HL-60 (cell line): ENCODE data around the gene PROM2.

ENCODE experiments used
- DNase-seq, 2 experiments: peaks; one replicate each; pipeline ENCODE4 v3.0.0-alpha.2; 2010 to 2020; ENCODE audit warnings: low read depth in 1 of 2, low spot score in 1 of 2
- H3K27ac ChIP-seq: fragments of 250-450 bp; sonication (Bioruptor Pico); replicated peaks from 2 replicates; pipeline ENCODE4 v1.5.1; 2020; ENCODE audit warnings: mild to moderate bottlenecking, moderate library complexity
- H3K27me3 ChIP-seq: fragments of 250-450 bp; sonication (Bioruptor Pico); 2 replicates; pipeline ENCODE4 v1.5.1; 2021; ENCODE audit warnings: mild to moderate bottlenecking, moderate library complexity; ENCODE audit not compliant: insufficient read depth, poor library complexity, severe bottlenecking
- H3K4me3 ChIP-seq: replicated peaks from 2 replicates; pipeline ENCODE4 v1.5.1; 2011; ENCODE audit warnings: mild to moderate bottlenecking, control low read depth, low read length; ENCODE audit not compliant: insufficient read depth
- CTCF ChIP-seq: IDR thresholded peaks from one replicate; pipeline ENCODE4 v1.5.1; 2011; ENCODE audit warnings: low read length, control low read depth, inconsistent platforms; ENCODE audit not compliant: insufficient read depth
- GABPA ChIP-seq: IDR thresholded peaks from 2 replicates; pipeline ENCODE4 v1.6.1; 2012; ENCODE audit warnings: low read depth
- POLR2AphosphoS5 ChIP-seq: IDR thresholded peaks from 2 replicates; pipeline ENCODE4 v1.6.1; 2012; ENCODE audit warnings: low read depth
- SPI1 ChIP-seq: IDR thresholded peaks from 2 replicates; pipeline ENCODE4 v1.6.1; 2012; ENCODE audit warnings: low read depth, mild to moderate bottlenecking, borderline replicate concordance
- TF ChIP-seq, protein P1 (sequence below): IDR thresholded peaks from 2 replicates; pipeline ENCODE4 v1.6.1; 2012; ENCODE audit warnings: low read depth; ENCODE audit not compliant: insufficient replicate concordance

Gene PROM2

DNA sequence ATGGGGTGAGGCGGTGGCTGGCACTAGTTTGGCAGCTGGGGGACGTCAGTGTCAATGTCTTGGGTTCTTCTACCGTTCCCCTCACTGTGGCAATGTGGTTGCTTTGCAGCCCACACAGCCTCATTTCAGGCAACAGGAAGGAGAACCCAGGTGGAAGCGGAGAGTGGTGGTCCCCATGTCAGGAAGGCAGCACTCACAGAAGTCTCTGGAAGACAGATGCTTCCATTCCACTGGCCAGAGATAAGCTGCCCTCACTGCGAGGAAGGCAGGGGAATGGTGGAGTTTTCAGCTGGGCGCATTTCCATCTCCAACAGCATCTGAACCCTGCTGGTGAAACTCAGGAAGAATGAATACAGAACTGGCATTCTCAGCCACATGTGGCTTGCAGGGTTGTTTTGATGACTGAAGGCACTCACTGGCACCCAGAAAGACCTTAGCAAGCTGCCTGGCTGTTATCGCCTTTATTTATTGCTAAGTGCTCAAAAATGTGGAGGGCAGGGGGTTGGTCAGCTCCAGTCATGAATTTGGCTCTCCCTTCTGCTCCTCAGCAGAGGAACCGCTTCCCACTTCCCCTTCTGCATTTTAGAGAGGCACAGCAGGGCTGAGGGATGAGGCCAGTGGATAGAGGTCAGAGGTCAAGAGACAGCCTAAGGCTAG is 42.3 kb downstream of the PROM2 start:
- Histone ChIP-seq H3K27me3 (no peaks in the 10 kb centered on the region), H3K27ac (no peak overlapping the region), H3K4me3 (no peak overlapping the region)
- TF ChIP-seq SPI1: peak; percentile 75
- TF ChIP-seq POLR2AphosphoS5: no peak
- DNase-seq: peak; percentile 3 to 20

DNA sequence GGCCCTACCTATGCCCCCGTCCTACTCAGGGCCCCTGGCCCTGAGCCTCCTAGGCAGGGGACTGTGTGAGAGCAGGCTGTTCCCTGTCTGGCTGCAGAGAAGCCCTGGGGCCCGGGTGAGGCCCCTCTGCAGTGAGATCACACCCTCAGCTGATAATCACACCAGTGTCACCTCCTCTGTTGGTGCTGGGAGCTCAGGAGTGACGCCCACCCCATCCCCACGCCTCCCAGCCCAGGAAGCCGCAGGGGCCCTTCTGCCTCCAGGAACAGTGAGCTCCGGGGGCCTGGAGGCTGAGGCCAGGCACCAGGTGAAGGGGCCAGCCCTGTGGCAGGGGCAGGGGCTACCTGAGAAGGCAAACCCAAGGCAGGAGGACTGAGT is 42.9 kb downstream of the PROM2 start:
- no peak for DNase-seq
- Histone ChIP-seq H3K4me3 (no peak overlapping the region), H3K27me3 (no peaks in the 10 kb centered on the region), H3K27ac (no peak overlapping the region)
- TF ChIP-seq POLR2AphosphoS5: no peak
- no peak for TF ChIP-seq GABPA
- no peak for TF ChIP-seq SPI1
- TF ChIP-seq, protein P1, sequence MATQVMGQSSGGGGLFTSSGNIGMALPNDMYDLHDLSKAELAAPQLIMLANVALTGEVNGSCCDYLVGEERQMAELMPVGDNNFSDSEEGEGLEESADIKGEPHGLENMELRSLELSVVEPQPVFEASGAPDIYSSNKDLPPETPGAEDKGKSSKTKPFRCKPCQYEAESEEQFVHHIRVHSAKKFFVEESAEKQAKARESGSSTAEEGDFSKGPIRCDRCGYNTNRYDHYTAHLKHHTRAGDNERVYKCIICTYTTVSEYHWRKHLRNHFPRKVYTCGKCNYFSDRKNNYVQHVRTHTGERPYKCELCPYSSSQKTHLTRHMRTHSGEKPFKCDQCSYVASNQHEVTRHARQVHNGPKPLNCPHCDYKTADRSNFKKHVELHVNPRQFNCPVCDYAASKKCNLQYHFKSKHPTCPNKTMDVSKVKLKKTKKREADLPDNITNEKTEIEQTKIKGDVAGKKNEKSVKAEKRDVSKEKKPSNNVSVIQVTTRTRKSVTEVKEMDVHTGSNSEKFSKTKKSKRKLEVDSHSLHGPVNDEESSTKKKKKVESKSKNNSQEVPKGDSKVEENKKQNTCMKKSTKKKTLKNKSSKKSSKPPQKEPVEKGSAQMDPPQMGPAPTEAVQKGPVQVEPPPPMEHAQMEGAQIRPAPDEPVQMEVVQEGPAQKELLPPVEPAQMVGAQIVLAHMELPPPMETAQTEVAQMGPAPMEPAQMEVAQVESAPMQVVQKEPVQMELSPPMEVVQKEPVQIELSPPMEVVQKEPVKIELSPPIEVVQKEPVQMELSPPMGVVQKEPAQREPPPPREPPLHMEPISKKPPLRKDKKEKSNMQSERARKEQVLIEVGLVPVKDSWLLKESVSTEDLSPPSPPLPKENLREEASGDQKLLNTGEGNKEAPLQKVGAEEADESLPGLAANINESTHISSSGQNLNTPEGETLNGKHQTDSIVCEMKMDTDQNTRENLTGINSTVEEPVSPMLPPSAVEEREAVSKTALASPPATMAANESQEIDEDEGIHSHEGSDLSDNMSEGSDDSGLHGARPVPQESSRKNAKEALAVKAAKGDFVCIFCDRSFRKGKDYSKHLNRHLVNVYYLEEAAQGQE: no peak
- TF ChIP-seq CTCF: no peak

DNA sequence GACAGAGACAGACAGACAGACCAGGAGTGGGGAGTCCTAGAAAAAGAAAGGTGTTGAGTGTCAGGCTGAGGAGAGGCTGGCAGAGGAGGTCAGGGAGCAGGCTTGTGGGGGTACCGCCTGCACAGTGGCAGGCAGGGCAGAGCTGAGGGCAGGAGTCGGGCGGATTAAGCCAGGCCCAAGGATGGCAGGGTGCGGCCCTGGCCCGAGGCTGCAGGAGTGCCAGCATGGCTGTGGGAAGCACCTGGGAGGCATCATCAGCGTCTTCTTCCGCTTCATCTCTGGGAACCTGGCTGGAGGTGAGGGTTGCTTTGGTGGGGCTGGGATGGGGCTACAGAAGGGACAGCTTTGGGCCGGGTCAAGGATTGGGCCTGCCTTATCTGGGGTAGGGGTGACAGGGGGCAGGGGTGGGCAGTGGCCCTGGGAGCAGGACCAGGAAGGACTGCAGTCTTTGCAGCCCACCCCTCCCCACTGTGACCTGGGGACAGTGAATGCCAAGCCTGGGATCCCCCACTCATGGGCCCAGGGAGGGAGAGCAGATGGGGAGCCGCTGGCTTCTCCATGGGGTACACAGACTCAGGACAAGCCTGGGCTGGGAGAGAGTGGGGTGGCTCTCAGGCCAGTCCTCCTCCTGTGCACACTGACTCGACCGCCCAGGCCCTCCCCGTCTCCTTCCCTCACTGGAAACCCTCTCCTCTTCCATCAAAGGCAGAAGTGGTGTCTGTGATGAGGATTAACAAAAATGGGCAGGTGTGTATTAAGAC is 43.6 kb downstream of the PROM2 start:
- Histone ChIP-seq H3K27me3 (no peaks in the 10 kb centered on the region), H3K4me3 (no peak overlapping the region), H3K27ac (no peak overlapping the region)
- DNase-seq: no peak
- no peak for TF ChIP-seq GABPA

- H3K27ac ChIP-seq: no peak overlapping the region
- no peaks in the 10 kb centered on the region for H3K27me3 ChIP-seq
- TF ChIP-seq GABPA (no peak), SPI1 (no peak), CTCF (no peak), POLR2AphosphoS5 (no peak)
- TF ChIP-seq, protein P1: no peak
- DNase-seq: no peak
- no peak overlapping the region for H3K4me3 ChIP-seq
Observed at GRCh38 chr2:95318431-95319220, 44.4 kb downstream of the PROM2 start.
